Measurements from ENCODE around the gene AZIN2.

GRCh38 chr1:33141781-33142180 is 60.8 kb downstream of the AZIN2 start:
- TF ChIP-seq EP300 (IDR thresholded peaks at IDR 0.05), result no peak
- TF ChIP-seq POLR2AphosphoS5 (IDR thresholded peaks at IDR 0.05), result no peak
- TF ChIP-seq, protein P1, sequence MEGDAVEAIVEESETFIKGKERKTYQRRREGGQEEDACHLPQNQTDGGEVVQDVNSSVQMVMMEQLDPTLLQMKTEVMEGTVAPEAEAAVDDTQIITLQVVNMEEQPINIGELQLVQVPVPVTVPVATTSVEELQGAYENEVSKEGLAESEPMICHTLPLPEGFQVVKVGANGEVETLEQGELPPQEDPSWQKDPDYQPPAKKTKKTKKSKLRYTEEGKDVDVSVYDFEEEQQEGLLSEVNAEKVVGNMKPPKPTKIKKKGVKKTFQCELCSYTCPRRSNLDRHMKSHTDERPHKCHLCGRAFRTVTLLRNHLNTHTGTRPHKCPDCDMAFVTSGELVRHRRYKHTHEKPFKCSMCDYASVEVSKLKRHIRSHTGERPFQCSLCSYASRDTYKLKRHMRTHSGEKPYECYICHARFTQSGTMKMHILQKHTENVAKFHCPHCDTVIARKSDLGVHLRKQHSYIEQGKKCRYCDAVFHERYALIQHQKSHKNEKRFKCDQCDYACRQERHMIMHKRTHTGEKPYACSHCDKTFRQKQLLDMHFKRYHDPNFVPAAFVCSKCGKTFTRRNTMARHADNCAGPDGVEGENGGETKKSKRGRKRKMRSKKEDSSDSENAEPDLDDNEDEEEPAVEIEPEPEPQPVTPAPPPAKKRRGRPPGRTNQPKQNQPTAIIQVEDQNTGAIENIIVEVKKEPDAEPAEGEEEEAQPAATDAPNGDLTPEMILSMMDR (IDR thresholded peaks at IDR 0.05), result no peak

Measured in upper lobe of left lung (tissue), 4 donors.